SK-N-SH treated with all-trans-retinoic acid at 6 μM for 48 hours (cell line): ENCODE measurements around the gene SYNE2.

Experiments used
- ATAC-seq: fragments of 200-7000 bp; cut with Tn5 transposase; 3 replicates; pipeline ENCODE4 v1.9.1; 2020; ENCODE audit warnings: mild to moderate bottlenecking, moderate library complexity
- ARNTL ChIP-seq: fragments of 450-650 bp; formaldehyde crosslinking; IDR thresholded peaks from 2 replicates; pipeline ENCODE4 v1.5.0; 2020; ENCODE audit warnings: low read depth, mild to moderate bottlenecking, moderate library complexity, borderline replicate concordance
- BACH2 ChIP-seq: fragments of 250-450 bp; sonication (Bioruptor Pico); IDR thresholded peaks from 2 replicates; pipeline ENCODE4 v1.9.0; 2021; ENCODE audit warnings: mild to moderate bottlenecking, borderline replicate concordance
- CREB5 ChIP-seq: fragments of 250-450 bp; sonication (Bioruptor Pico); IDR thresholded peaks from 2 replicates; pipeline ENCODE4 v1.5.1; 2020; ENCODE audit warnings: low read depth, mild to moderate bottlenecking, moderate library complexity
- CSRNP3 ChIP-seq: fragments of 250-450 bp; sonication (Bioruptor Pico); IDR thresholded peaks from 2 replicates; pipeline ENCODE4 v1.5.1; 2021; ENCODE audit warnings: mild to moderate bottlenecking, moderate library complexity
- GLIS3 ChIP-seq: fragments of 250-450 bp; sonication (Bioruptor Pico); IDR thresholded peaks from 2 replicates; pipeline ENCODE4 v1.5.0; 2020; ENCODE audit warnings: mild to moderate bottlenecking, moderate library complexity
- OSR1 ChIP-seq: fragments of 250-450 bp; sonication (Bioruptor Pico); IDR thresholded peaks from 2 replicates; pipeline ENCODE4 v1.8.0; 2022; ENCODE audit warnings: moderate library complexity, mild to moderate bottlenecking, inconsistent platforms
- PPARA ChIP-seq: fragments of 250-450 bp; sonication (Bioruptor Pico); IDR thresholded peaks from 2 replicates; pipeline ENCODE4 v1.5.0; 2020; ENCODE audit warnings: mild to moderate bottlenecking, borderline replicate concordance
- RARB ChIP-seq: fragments of 250-450 bp; sonication (Bioruptor Pico); IDR thresholded peaks from 2 replicates; pipeline ENCODE4 v1.8.0; 2021; ENCODE audit warnings: mild to moderate bottlenecking, moderate library complexity
- SNAI2 ChIP-seq: fragments of 250-450 bp; sonication (Bioruptor Pico); IDR thresholded peaks from 2 replicates; pipeline ENCODE4 v1.5.0; 2020; ENCODE audit warnings: mild to moderate bottlenecking, moderate library complexity
- TCF4 ChIP-seq: fragments of 250-450 bp; sonication (Bioruptor Pico); IDR thresholded peaks from 2 replicates; pipeline ENCODE4 v1.8.0; 2021; ENCODE audit warnings: mild to moderate bottlenecking, moderate library complexity, borderline replicate concordance
- TOX ChIP-seq: fragments of 250-450 bp; sonication (Bioruptor Pico); IDR thresholded peaks from 2 replicates; pipeline ENCODE4 v1.8.0; 2021; ENCODE audit warnings: mild to moderate bottlenecking, moderate library complexity, borderline replicate concordance
- ZC3H10 ChIP-seq: fragments of 250-450 bp; sonication (Bioruptor Pico); IDR thresholded peaks from 2 replicates; pipeline ENCODE4 v1.5.1; 2021; ENCODE audit warnings: mild to moderate bottlenecking, moderate library complexity
- ZFP3 ChIP-seq: fragments of 250-450 bp; sonication (Bioruptor Pico); IDR thresholded peaks from 2 replicates; pipeline ENCODE4 v1.5.0; 2020; ENCODE audit warnings: mild to moderate bottlenecking, moderate library complexity
- ZFP30 ChIP-seq: fragments of 450-650 bp; formaldehyde crosslinking; IDR thresholded peaks from 2 replicates; pipeline ENCODE4 v1.5.0; 2022; ENCODE audit warnings: mild to moderate bottlenecking, moderate library complexity
- ZNF565 ChIP-seq: fragments of 450-650 bp; formaldehyde crosslinking; conservative IDR thresholded peaks from 2 replicates; pipeline ENCODE4 v1.5.0; 2020; ENCODE audit warnings: low read depth, mild to moderate bottlenecking, moderate library complexity
- ZNF70 ChIP-seq: fragments of 450-650 bp; formaldehyde crosslinking; IDR thresholded peaks from 2 replicates; pipeline ENCODE4 v1.5.0; 2020; ENCODE audit warnings: mild to moderate bottlenecking, moderate library complexity
- ZNF8 ChIP-seq: fragments of 450-650 bp; formaldehyde crosslinking; IDR thresholded peaks from 2 replicates; pipeline ENCODE4 v1.5.0; 2020; ENCODE audit warnings: mild to moderate bottlenecking, moderate library complexity
- TF ChIP-seq, protein P1 (sequence below): fragments of 250-450 bp; sonication (Bioruptor Pico); IDR thresholded peaks from 2 replicates; pipeline ENCODE4 v1.5.0; 2020; ENCODE audit warnings: mild to moderate bottlenecking, moderate library complexity
- TF ChIP-seq, protein P2 (sequence below): fragments of 250-450 bp; sonication (Bioruptor Pico); IDR thresholded peaks from 2 replicates; pipeline ENCODE4 v1.8.0; 2020; ENCODE audit warnings: mild to moderate bottlenecking, moderate library complexity, borderline replicate concordance

Gene SYNE2

GRCh38 chr14:64229489-64229888, 376.7 kb downstream of the SYNE2 start:
- ATAC-seq = no peak
- TF ChIP-seq BACH2 (CRISPR knock-in tag) = no peak
- TF ChIP-seq PPARA = no peak
- TF ChIP-seq GLIS3 (CRISPR knock-in tag) = no peak
- no peak for TF ChIP-seq ARNTL (CRISPR knock-in tag)
- no peak for TF ChIP-seq CSRNP3
- no peak for TF ChIP-seq ZNF565 (CRISPR knock-in tag)
- no peak for TF ChIP-seq SNAI2
- TF ChIP-seq RARB (CRISPR knock-in tag) = no peak

GRCh38 chr14:64232095-64232838, 379.5 kb downstream of the SYNE2 start:
- TF ChIP-seq ZFP30 (CRISPR knock-in tag) = no peak
- TF ChIP-seq TOX (CRISPR knock-in tag) = peak; percentile 46; the same call in 1 of the 2 replicates
- TF ChIP-seq ZFP3 (CRISPR knock-in tag) = peak; percentile 43; the same call in 1 of the 2 replicates
- TF ChIP-seq, all 23 proteins: peak for 2
- peak; percentile 74 for ATAC-seq

GRCh38 chr14:64232944-64233343, 380.1 kb downstream of the SYNE2 start:
- no peak for ATAC-seq
- no peak for TF ChIP-seq ZC3H10 (CRISPR knock-in tag)
- TF ChIP-seq OSR1 = no peak
- no peak for TF ChIP-seq ZNF8 (CRISPR knock-in tag)
- no peak for TF ChIP-seq ARNTL (CRISPR knock-in tag)
- TF ChIP-seq, protein P1, sequence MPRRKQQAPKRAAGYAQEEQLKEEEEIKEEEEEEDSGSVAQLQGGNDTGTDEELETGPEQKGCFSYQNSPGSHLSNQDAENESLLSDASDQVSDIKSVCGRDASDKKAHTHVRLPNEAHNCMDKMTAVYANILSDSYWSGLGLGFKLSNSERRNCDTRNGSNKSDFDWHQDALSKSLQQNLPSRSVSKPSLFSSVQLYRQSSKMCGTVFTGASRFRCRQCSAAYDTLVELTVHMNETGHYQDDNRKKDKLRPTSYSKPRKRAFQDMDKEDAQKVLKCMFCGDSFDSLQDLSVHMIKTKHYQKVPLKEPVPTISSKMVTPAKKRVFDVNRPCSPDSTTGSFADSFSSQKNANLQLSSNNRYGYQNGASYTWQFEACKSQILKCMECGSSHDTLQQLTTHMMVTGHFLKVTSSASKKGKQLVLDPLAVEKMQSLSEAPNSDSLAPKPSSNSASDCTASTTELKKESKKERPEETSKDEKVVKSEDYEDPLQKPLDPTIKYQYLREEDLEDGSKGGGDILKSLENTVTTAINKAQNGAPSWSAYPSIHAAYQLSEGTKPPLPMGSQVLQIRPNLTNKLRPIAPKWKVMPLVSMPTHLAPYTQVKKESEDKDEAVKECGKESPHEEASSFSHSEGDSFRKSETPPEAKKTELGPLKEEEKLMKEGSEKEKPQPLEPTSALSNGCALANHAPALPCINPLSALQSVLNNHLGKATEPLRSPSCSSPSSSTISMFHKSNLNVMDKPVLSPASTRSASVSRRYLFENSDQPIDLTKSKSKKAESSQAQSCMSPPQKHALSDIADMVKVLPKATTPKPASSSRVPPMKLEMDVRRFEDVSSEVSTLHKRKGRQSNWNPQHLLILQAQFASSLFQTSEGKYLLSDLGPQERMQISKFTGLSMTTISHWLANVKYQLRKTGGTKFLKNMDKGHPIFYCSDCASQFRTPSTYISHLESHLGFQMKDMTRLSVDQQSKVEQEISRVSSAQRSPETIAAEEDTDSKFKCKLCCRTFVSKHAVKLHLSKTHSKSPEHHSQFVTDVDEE = no peak
- TF ChIP-seq CSRNP3 = no peak
- no peak for TF ChIP-seq ZNF565 (CRISPR knock-in tag)
- no peak for TF ChIP-seq CREB5
- TF ChIP-seq BACH2 (CRISPR knock-in tag) = no peak
- no peak for TF ChIP-seq TCF4 (CRISPR knock-in tag)
- TF ChIP-seq SNAI2 = no peak
- TF ChIP-seq ZFP30 (CRISPR knock-in tag) = no peak

DNA sequence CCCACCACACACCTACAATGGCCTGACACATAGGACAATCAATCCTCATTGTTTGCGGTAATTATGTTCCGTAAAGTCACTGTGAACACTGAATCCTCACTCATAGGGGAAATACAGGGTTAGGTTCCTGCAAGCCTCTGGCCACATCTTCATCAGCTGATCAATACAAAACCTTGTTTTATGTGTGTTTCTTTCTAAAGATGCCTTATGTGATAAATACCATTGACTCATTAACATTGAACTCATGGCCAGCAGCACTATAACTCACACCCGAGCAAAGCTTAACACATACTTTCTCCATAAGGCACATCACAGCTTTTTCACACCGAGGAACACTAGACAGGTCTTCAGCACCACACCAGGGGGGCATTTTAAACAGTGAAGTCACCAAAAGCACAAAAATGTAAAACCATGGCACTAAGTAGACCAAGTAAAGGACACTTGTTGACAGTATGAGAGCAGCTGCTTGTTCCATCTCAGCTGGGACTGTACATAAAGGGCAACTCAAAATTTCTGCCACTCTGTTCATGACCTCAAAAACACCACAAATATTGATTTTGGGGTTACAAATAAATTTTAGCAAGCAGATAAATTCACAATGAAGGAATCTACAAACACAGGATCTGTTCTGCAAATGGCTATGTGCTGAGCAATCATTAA, 380.9 kb downstream of the SYNE2 start:
- ATAC-seq = no peak
- TF ChIP-seq TOX (CRISPR knock-in tag) (no peak), ZNF70 (CRISPR knock-in tag) (no peak), ARNTL (CRISPR knock-in tag) (no peak), CSRNP3 (no peak), ZC3H10 (CRISPR knock-in tag) (no peak), RARB (CRISPR knock-in tag) (no peak), GLIS3 (CRISPR knock-in tag) (no peak)
- TF ChIP-seq, protein P2, sequence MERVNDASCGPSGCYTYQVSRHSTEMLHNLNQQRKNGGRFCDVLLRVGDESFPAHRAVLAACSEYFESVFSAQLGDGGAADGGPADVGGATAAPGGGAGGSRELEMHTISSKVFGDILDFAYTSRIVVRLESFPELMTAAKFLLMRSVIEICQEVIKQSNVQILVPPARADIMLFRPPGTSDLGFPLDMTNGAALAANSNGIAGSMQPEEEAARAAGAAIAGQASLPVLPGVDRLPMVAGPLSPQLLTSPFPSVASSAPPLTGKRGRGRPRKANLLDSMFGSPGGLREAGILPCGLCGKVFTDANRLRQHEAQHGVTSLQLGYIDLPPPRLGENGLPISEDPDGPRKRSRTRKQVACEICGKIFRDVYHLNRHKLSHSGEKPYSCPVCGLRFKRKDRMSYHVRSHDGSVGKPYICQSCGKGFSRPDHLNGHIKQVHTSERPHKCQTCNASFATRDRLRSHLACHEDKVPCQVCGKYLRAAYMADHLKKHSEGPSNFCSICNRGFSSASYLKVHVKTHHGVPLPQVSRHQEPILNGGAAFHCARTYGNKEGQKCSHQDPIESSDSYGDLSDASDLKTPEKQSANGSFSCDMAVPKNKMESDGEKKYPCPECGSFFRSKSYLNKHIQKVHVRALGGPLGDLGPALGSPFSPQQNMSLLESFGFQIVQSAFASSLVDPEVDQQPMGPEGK (CRISPR knock-in tag) = no peak
- TF ChIP-seq, protein P1 = no peak
